K562 (cell line): ENCODE measurements around the gene RBMS1. TPM values are rescaled to one million over a fixed set of nuclear protein-coding genes. Genes with fewer than 3 reads are reported as not detected.

Experiments
- ATAC-seq: fragments of 200-7000 bp; cut with Tn5 transposase; 3 replicates; pipeline ENCODE4 v1.9.1; 2020; ENCODE audit warnings: moderate library complexity
- BruUV-seq: library from RNA; stranded (reverse); fragments of 400-500 nt; replicated peaks from 2 replicates; lab custom pipeline; 2021; lab: Mats Ljungman, UMichigan
- CTCF ChIA-PET: fragments of 300-600 bp; formaldehyde crosslinking; extraction: SDS; loops from one replicate; lab custom pipeline; 2021; ENCODE audit warnings: low intra/inter-chr PET ratio; lab: Yijun Ruan, JAX
- POLR2A ChIA-PET: fragments of 300-600, 350-650 bp; sonication (Branson Sonifier 250); formaldehyde crosslinking; extraction: SDS; loops from one replicate; lab custom pipeline; 2021; ENCODE audit warnings: antibody characterized with exemption, inconsistent platforms; lab: Yijun Ruan, JAX
- DNase-seq, 4 experiments: peaks; one replicate each; pipeline versions ENCODE4 v3.0.0 to v3.0.0-alpha.2; 2011 to 2018; ENCODE audit warnings: low spot score in 3 of 4, mixed read lengths in 3 of 4; ENCODE audit errors: extremely low read depth in 1 of 4
- FAIRE-seq: peaks from 2 replicates; lab custom pipeline; 2011; peaks lifted over from hg19 to GRCh38; lab: Jason Lieb, UNC
- H2AFZ ChIP-seq: 2 replicates; pipeline ENCODE4 v1.6.0; 2011; ENCODE audit warnings: low read depth, low read length, control low read depth, inconsistent platforms
- H3K27ac ChIP-seq: fragments of 200-600 bp; 3 replicates; pipeline ENCODE4 v1.8.0; 2011; ENCODE audit warnings: low read depth, mild to moderate bottlenecking, control low read depth, inconsistent platforms, low read length, moderate library complexity, mixed read lengths; ENCODE audit errors: extremely low read depth
- H3K27me3 ChIP-seq, 2 experiments: fragments of 300-600 bp in 1 of 2; 2 replicates in 1 of 2; 3 replicates in 1 of 2; pipeline versions ENCODE4 v1.6.0 to v1.8.0; 2011; ENCODE audit warnings: inconsistent platforms in 2 of 2, low read length in 2 of 2, mild to moderate bottlenecking in 1 of 2, mixed read lengths in 1 of 2, moderate library complexity in 1 of 2; ENCODE audit not compliant: control insufficient read depth in 2 of 2, insufficient read depth in 2 of 2
- H3K36me3 ChIP-seq: fragments of 300-600 bp; 3 replicates; pipeline ENCODE4 v1.8.0; 2011; ENCODE audit warnings: mild to moderate bottlenecking, low read length, inconsistent platforms; ENCODE audit not compliant: control insufficient read depth, insufficient read depth
- H3K4me1 ChIP-seq, 2 experiments: fragments of 200-600 bp in 1 of 2; replicated peaks in 1 of 2; 2 replicates in 1 of 2; 3 replicates in 1 of 2; pipeline versions ENCODE4 v1.5.1 to v1.8.0; 2011; ENCODE audit warnings: inconsistent platforms in 2 of 2, low read length in 2 of 2, mild to moderate bottlenecking in 1 of 2, mixed read lengths in 1 of 2, moderate library complexity in 1 of 2; ENCODE audit not compliant: control insufficient read depth in 2 of 2, insufficient read depth in 2 of 2
- H3K4me2 ChIP-seq: 2 replicates; pipeline ENCODE4 v1.6.1; 2011; ENCODE audit warnings: low read length, control low read depth, inconsistent platforms, mixed read lengths; ENCODE audit not compliant: insufficient read depth
- H3K4me3 ChIP-seq: fragments of 200-600 bp; sonication (generic), shearing (Covaris generic); 2 replicates; pipeline ENCODE4 v1.5.1; 2016; ENCODE audit warnings: control low read depth, inconsistent platforms
- H3K79me2 ChIP-seq: fragments of 200-600 bp; 3 replicates; pipeline ENCODE4 v1.8.0; 2011; ENCODE audit warnings: low read length, inconsistent platforms; ENCODE audit not compliant: control insufficient read depth, insufficient read depth
- H3K9ac ChIP-seq, 2 experiments: 2 replicates each; pipeline versions ENCODE4 v1.6.0 to v1.6.1; 2011; ENCODE audit warnings: low read depth in 2 of 2, low read length in 2 of 2, control low read depth in 1 of 2, inconsistent platforms in 1 of 2, mild to moderate bottlenecking in 1 of 2, mixed read lengths in 1 of 2; ENCODE audit not compliant: insufficient read depth in 1 of 2
- H3K9me1 ChIP-seq: one replicate; pipeline ENCODE4 v1.6.0; 2011; ENCODE audit warnings: inconsistent platforms, mild to moderate bottlenecking, low read length, moderate library complexity; ENCODE audit not compliant: control insufficient read depth, insufficient read depth
- H3K9me3 ChIP-seq: replicated peaks from 2 replicates; pipeline ENCODE4 v1.5.1; 2011; ENCODE audit warnings: low read depth, low read length, inconsistent platforms; ENCODE audit not compliant: control insufficient read depth, insufficient read depth
- H4K20me1 ChIP-seq: replicated peaks from 2 replicates; pipeline ENCODE4 v1.6.1; 2011; ENCODE audit warnings: low read length, inconsistent platforms, mixed read lengths; ENCODE audit not compliant: control insufficient read depth, insufficient read depth
- CGGBP1 ChIP-seq: fragments of 250-450 bp; sonication (Bioruptor Pico); IDR thresholded peaks from 2 replicates; pipeline ENCODE4 v1.9.0; 2021; ENCODE audit warnings: mild to moderate bottlenecking
- CTBP1 ChIP-seq: fragments of 450-650 bp; IDR thresholded peaks from 2 replicates; pipeline ENCODE4 v1.6.1; 2016; ENCODE audit warnings: borderline replicate concordance
- ETS2 ChIP-seq: IDR thresholded peaks from 2 replicates; pipeline ENCODE4 v1.6.1; 2016; ENCODE audit warnings: borderline replicate concordance, missing genetic modification characterization, mild to moderate bottlenecking, moderate library complexity, missing compliant biosample characterization; ENCODE audit not compliant: poor library complexity, severe bottlenecking
- MCM3 ChIP-seq: fragments of 450-650 bp; IDR thresholded peaks from 2 replicates; pipeline ENCODE4 v1.6.1; 2016
- MGA ChIP-seq: fragments of 450-650 bp; IDR thresholded peaks from 2 replicates; pipeline ENCODE4 v1.6.1; 2016; ENCODE audit warnings: mild to moderate bottlenecking, moderate library complexity
- NCOA1 ChIP-seq: fragments of 450-650 bp; IDR thresholded peaks from 2 replicates; pipeline ENCODE4 v1.6.1; 2016; ENCODE audit warnings: low read depth
- YBX1 ChIP-seq: fragments of 450-650 bp; IDR thresholded peaks from 2 replicates; pipeline ENCODE4 v1.7.1; 2016; ENCODE audit warnings: mild to moderate bottlenecking
- WGBS: fragments of 100-300 bp; shearing (Covaris generic); methylation state at CpG from one replicate; pipeline ENCODE4 v1.1.6; 2016; ENCODE audit warnings: low coverage, mixed read lengths; ENCODE audit not compliant: insufficient coverage; ENCODE audit errors: missing lambda C conversion rate; 5-methylcytosine and 5-hydroxymethylcytosine counted together
- in situ Hi-C: fragments of 300-500 bp; cut with MboI; formaldehyde crosslinking; loops from 4 replicates; pipeline ENCODE4 v1.15.0; 2018; ENCODE audit warnings: inconsistent platforms, mixed read lengths
- intact Hi-C: fragments of 100-400 bp; cut with micrococcal nuclease; formaldehyde crosslinking; loops from 2 replicates; pipeline ENCODE4 v1.14.2; 2022
- polyA plus RNA-seq, 8 experiments: library from polyadenylated mRNA; depleted of rRNA in 4 of 8; stranded (reverse) in 5 of 8; unstranded in 3 of 8; fragments of >200 nt; fragmentation: Nextera tagmentation in 2 of 8; fragmentation: Illumina TruSeq in 1 of 8; extraction: Ambion mirVana in 2 of 8; extraction: Trizol in 1 of 8; gene quantifications; 2 replicates each; pipeline versions ENCODE4 v1.2.1 to v1.2.3, GENCODE V29; 2011 to 2014; ENCODE audit warnings: inconsistent platforms in 1 of 8, missing spikeins in 1 of 8
- total RNA-seq, 7 experiments: library from RNA; depleted of rRNA in 6 of 7; stranded (reverse); fragments of >200 nt in 6 of 7; fragmentation: Illumina TruSeq in 2 of 7; extraction: Trizol in 2 of 7; gene quantifications; 2 replicates each; pipeline versions ENCODE4 v1.2.1 to v1.2.3, GENCODE V29; 2011 to 2021; ENCODE audit warnings: low replicate concordance in 1 of 7
- TF ChIP-seq, protein P1 (sequence below): fragments of 450-650 bp; formaldehyde crosslinking; IDR thresholded peaks from 2 replicates; pipeline ENCODE4 v1.4.0; 2022; ENCODE audit warnings: missing genetic modification characterization

The RBMS1 gene
- total and polyA plus RNA-seq, 9 of the 15 experiments (the other 6 are each of a cell fraction or from before 2014, with no cell fraction given): 0.04 to 0.31 (median 0.09) TPM; not detected in 6

DNA sequence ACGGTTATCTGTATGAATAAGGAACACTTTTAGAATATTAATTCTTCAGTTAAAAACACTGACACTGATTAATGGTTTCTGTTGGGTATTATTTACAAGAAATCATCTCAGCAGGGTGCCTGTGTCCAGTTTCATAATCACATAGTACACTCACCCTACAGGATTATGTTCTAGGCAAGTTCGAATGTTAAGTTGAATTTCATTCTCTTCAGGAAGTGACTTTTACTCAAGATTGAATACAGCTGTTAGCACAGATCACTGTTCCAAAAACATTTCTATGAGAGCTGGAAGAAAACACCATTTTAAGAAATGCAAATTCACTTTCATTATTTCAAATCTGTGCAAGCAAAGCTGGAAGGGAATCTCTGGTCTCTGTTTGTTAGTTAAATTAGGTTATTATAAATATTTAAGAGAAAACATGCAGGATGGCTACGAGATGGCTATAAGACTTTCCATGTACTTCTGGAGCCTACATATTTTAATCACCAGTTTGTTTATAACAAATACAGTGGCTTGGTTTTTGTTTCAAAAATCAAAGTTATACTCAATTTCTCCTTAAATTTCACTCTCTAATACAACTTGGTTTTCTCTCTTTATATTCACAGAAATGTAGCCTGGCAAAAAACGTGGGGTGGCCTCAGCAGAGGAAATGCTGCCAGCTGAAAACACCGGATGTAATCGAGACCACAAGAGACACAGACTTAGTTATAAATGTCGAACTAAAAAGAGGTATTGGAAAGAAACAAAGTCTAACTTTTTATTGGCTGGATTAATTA lies 65.8 kb downstream of the RBMS1 start:
- ATAC-seq (no peak), DNase-seq (no peak), FAIRE-seq (peak; percentile 46)
- Histone ChIP-seq H2AFZ (no peak overlapping the region), H3K27me3 (no peaks in the 10 kb centered on the region), H3K9ac (no peak overlapping the region), H3K9me3 (no peaks in the 10 kb centered on the region), H3K9me1 (no peaks in the 10 kb centered on the region), H3K79me2 (no peaks in the 10 kb centered on the region), H3K4me3 (no peak overlapping the region), H4K20me1 (no peaks in the 10 kb centered on the region), H3K4me2 (no peak overlapping the region), H3K36me3 (no peaks in the 10 kb centered on the region), H3K4me1 (no peaks in the 10 kb centered on the region), H3K27ac (no peak overlapping the region)
- in situ Hi-C loops: no loop called here
- intact Hi-C loops: loop anchor here (2.0 to 5.0 kb wide), 2 partner anchors 544 to 565 kb away; no protein-coding TSS in a partner anchor
- CTCF ChIA-PET: interaction anchor here (0.6 kb wide), 1 partner anchor 38 kb away, joined by 4 read pairs; no protein-coding TSS in a partner anchor
- POLR2A ChIA-PET: no interaction called here
- 2% methylated on average over 7 of the region's 7 CpGs for WGBS
- no TSS peak for BruUV-seq
- TF ChIP-seq MCM3 (no peak), CTBP1 (no peak), CGGBP1 (CRISPR knock-in tag) (no peak), NCOA1 (no peak), ETS2 (no peak), MGA (no peak), YBX1 (no peak)
- TF ChIP-seq, protein P1, sequence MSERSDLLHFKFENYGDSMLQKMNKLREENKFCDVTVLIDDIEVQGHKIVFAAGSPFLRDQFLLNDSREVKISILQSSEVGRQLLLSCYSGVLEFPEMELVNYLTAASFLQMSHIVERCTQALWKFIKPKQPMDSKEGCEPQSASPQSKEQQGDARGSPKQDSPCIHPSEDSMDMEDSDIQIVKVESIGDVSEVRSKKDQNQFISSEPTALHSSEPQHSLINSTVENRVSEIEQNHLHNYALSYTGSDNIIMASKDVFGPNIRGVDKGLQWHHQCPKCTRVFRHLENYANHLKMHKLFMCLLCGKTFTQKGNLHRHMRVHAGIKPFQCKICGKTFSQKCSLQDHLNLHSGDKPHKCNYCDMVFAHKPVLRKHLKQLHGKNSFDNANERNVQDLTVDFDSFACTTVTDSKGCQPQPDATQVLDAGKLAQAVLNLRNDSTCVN (CRISPR knock-in tag): no peak
